ENCODE results near the gene BMPR1B.

The BMPR1B gene

GRCh38 chr4:94766856-94767255 is 9.1 kb downstream of the BMPR1B start:
- Histone ChIP-seq H3K4me1 (ENCODE audit: insufficient read depth, low read length) (no peaks in the 10 kb centered on the region), H3K9me3 (ENCODE audit: low read length) (no peaks in the 10 kb centered on the region), H3K27me3 (ENCODE audit: insufficient read depth, low read length) (no peaks in the 10 kb centered on the region), H2AFZ (ENCODE audit: low read depth, low read length) (no peak overlapping the region), H3K36me3 (ENCODE audit: insufficient read depth, low read length) (no peaks in the 10 kb centered on the region), H3K4me3 (ENCODE audit: low read length) (no peak overlapping the region)

- no peaks in the 10 kb centered on the region for H3K4me1 ChIP-seq (ENCODE audit: insufficient read depth, low read length)
- H3K36me3 ChIP-seq (ENCODE audit: insufficient read depth, low read length), result no peaks in the 10 kb centered on the region
- no peak overlapping the region for H3K4me3 ChIP-seq (ENCODE audit: low read length)
- H3K9me3 ChIP-seq (ENCODE audit: low read length), result no peaks in the 10 kb centered on the region
- no peaks in the 10 kb centered on the region for H3K27me3 ChIP-seq (ENCODE audit: insufficient read depth, low read length)
- H2AFZ ChIP-seq (ENCODE audit: low read depth, low read length), result no peak overlapping the region
These were observed 9.7 kb downstream of the BMPR1B start for GRCh38 chr4:94767446-94767845.

- peaks cover 8% of the 10 kb centered on the region for H3K4me1 ChIP-seq (ENCODE audit: insufficient read depth, low read length)
- no peak overlapping the region for H2AFZ ChIP-seq (ENCODE audit: low read depth, low read length)
- H3K27me3 ChIP-seq (ENCODE audit: insufficient read depth, low read length), result no peaks in the 10 kb centered on the region
- no peak overlapping the region for H3K4me3 ChIP-seq (ENCODE audit: low read length)
- H3K9me3 ChIP-seq (ENCODE audit: low read length), result peaks cover 12% of the 10 kb centered on the region
- no peaks in the 10 kb centered on the region for H3K36me3 ChIP-seq (ENCODE audit: insufficient read depth, low read length)
These were observed 25.0 kb downstream of the BMPR1B start for GRCh38 chr4:94782707-94783106.

GRCh38 chr4:94791701-94792100 is 33.9 kb downstream of the BMPR1B start:
- H3K4me3 ChIP-seq (ENCODE audit: low read length), result no peak overlapping the region
- no peak overlapping the region for H2AFZ ChIP-seq (ENCODE audit: low read depth, low read length)
- no peaks in the 10 kb centered on the region for H3K36me3 ChIP-seq (ENCODE audit: insufficient read depth, low read length)
- no peaks in the 10 kb centered on the region for H3K4me1 ChIP-seq (ENCODE audit: insufficient read depth, low read length)
- no peaks in the 10 kb centered on the region for H3K27me3 ChIP-seq (ENCODE audit: insufficient read depth, low read length)
- H3K9me3 ChIP-seq (ENCODE audit: low read length), result peaks cover 6% of the 10 kb centered on the region

GRCh38 chr4:94798808-94799207 is 41.1 kb downstream of the BMPR1B start:
- H2AFZ ChIP-seq (ENCODE audit: low read depth, low read length), result no peak overlapping the region
- no peaks in the 10 kb centered on the region for H3K4me1 ChIP-seq (ENCODE audit: insufficient read depth, low read length)
- no peak overlapping the region for H3K4me3 ChIP-seq (ENCODE audit: low read length)
- H3K27me3 ChIP-seq (ENCODE audit: insufficient read depth, low read length), result no peaks in the 10 kb centered on the region
- H3K36me3 ChIP-seq (ENCODE audit: insufficient read depth, low read length), result no peaks in the 10 kb centered on the region
- peaks cover 5% of the 10 kb centered on the region for H3K9me3 ChIP-seq (ENCODE audit: low read length)

- H3K27me3 ChIP-seq (ENCODE audit: insufficient read depth, low read length), result no peaks in the 10 kb centered on the region
- peaks cover 15% of the 10 kb centered on the region for H3K4me1 ChIP-seq (ENCODE audit: insufficient read depth, low read length)
- H3K4me3 ChIP-seq (ENCODE audit: low read length), result no peak overlapping the region
- no peak overlapping the region for H2AFZ ChIP-seq (ENCODE audit: low read depth, low read length)
- H3K36me3 ChIP-seq (ENCODE audit: insufficient read depth, low read length), result no peaks in the 10 kb centered on the region
- H3K9me3 ChIP-seq (ENCODE audit: low read length), result peaks cover 3% of the 10 kb centered on the region
These were observed 43.3 kb downstream of the BMPR1B start for GRCh38 chr4:94801016-94801415.

GRCh38 chr4:94802091-94802490 is 44.3 kb downstream of the BMPR1B start:
- Histone ChIP-seq H3K36me3 (ENCODE audit: insufficient read depth, low read length) (no peaks in the 10 kb centered on the region), H3K4me3 (ENCODE audit: low read length) (no peak overlapping the region), H3K9me3 (ENCODE audit: low read length) (peaks cover under 1% of the 10 kb centered on the region), H3K27me3 (ENCODE audit: insufficient read depth, low read length) (no peaks in the 10 kb centered on the region), H2AFZ (ENCODE audit: low read depth, low read length) (no peak overlapping the region), H3K4me1 (ENCODE audit: insufficient read depth, low read length) (peaks cover 21% of the 10 kb centered on the region)

GRCh38 chr4:94803181-94803580 is 45.4 kb downstream of the BMPR1B start:
- Histone ChIP-seq H3K4me1 (ENCODE audit: insufficient read depth, low read length) (peaks cover 21% of the 10 kb centered on the region), H3K27me3 (ENCODE audit: insufficient read depth, low read length) (no peaks in the 10 kb centered on the region), H3K9me3 (ENCODE audit: low read length) (no peaks in the 10 kb centered on the region), H3K4me3 (ENCODE audit: low read length) (no peak overlapping the region), H2AFZ (ENCODE audit: low read depth, low read length) (no peak overlapping the region), H3K36me3 (ENCODE audit: insufficient read depth, low read length) (no peaks in the 10 kb centered on the region)

GRCh38 chr4:94804650-94805049 is 46.9 kb downstream of the BMPR1B start:
- no peak overlapping the region for H2AFZ ChIP-seq (ENCODE audit: low read depth, low read length)

GRCh38 chr4:94806376-94806775 is 48.6 kb downstream of the BMPR1B start:
- H3K27me3 ChIP-seq (ENCODE audit: insufficient read depth, low read length), result no peaks in the 10 kb centered on the region
- no peak overlapping the region for H3K4me3 ChIP-seq (ENCODE audit: low read length)
- no peak overlapping the region for H2AFZ ChIP-seq (ENCODE audit: low read depth, low read length)
- no peaks in the 10 kb centered on the region for H3K9me3 ChIP-seq (ENCODE audit: low read length)
- H3K36me3 ChIP-seq (ENCODE audit: insufficient read depth, low read length), result no peaks in the 10 kb centered on the region
- peaks cover 31% of the 10 kb centered on the region for H3K4me1 ChIP-seq (ENCODE audit: insufficient read depth, low read length)

More at GRCh38 chr4:94804650-94805049, 46.9 kb downstream of the BMPR1B start:
- Histone ChIP-seq H3K4me1 (ENCODE audit: insufficient read depth, low read length) (peaks cover 26% of the 10 kb centered on the region), H3K36me3 (ENCODE audit: insufficient read depth, low read length) (no peaks in the 10 kb centered on the region), H3K27me3 (ENCODE audit: insufficient read depth, low read length) (no peaks in the 10 kb centered on the region), H3K4me3 (ENCODE audit: low read length) (no peak overlapping the region), H3K9me3 (ENCODE audit: low read length) (no peaks in the 10 kb centered on the region)

GRCh38 chr4:94811643-94812042 is 53.9 kb downstream of the BMPR1B start:
- peaks cover 10% of the 10 kb centered on the region for H3K4me1 ChIP-seq (ENCODE audit: insufficient read depth, low read length)
- H3K9me3 ChIP-seq (ENCODE audit: low read length), result no peaks in the 10 kb centered on the region
- no peak overlapping the region for H3K4me3 ChIP-seq (ENCODE audit: low read length)
- H3K27me3 ChIP-seq (ENCODE audit: insufficient read depth, low read length), result no peaks in the 10 kb centered on the region
- no peaks in the 10 kb centered on the region for H3K36me3 ChIP-seq (ENCODE audit: insufficient read depth, low read length)
- no peak overlapping the region for H2AFZ ChIP-seq (ENCODE audit: low read depth, low read length)

- no peaks in the 10 kb centered on the region for H3K36me3 ChIP-seq (ENCODE audit: insufficient read depth, low read length)
- peaks cover 10% of the 10 kb centered on the region for H3K4me1 ChIP-seq (ENCODE audit: insufficient read depth, low read length)
- no peaks in the 10 kb centered on the region for H3K27me3 ChIP-seq (ENCODE audit: insufficient read depth, low read length)
- H3K4me3 ChIP-seq (ENCODE audit: low read length), result no peak overlapping the region
- no peak overlapping the region for H2AFZ ChIP-seq (ENCODE audit: low read depth, low read length)
- H3K9me3 ChIP-seq (ENCODE audit: low read length), result no peaks in the 10 kb centered on the region
These were observed 55.5 kb downstream of the BMPR1B start for GRCh38 chr4:94813221-94813620.

GRCh38 chr4:94814237-94814636 is 56.5 kb downstream of the BMPR1B start:
- H3K36me3 ChIP-seq (ENCODE audit: insufficient read depth, low read length), result no peaks in the 10 kb centered on the region
- H3K9me3 ChIP-seq (ENCODE audit: low read length), result no peaks in the 10 kb centered on the region
- no peak overlapping the region for H2AFZ ChIP-seq (ENCODE audit: low read depth, low read length)
- H3K4me3 ChIP-seq (ENCODE audit: low read length), result no peak overlapping the region
- peaks cover 9% of the 10 kb centered on the region for H3K4me1 ChIP-seq (ENCODE audit: insufficient read depth, low read length)
- no peaks in the 10 kb centered on the region for H3K27me3 ChIP-seq (ENCODE audit: insufficient read depth, low read length)

- Histone ChIP-seq H3K4me3 (ENCODE audit: low read length) (no peak overlapping the region), H2AFZ (ENCODE audit: low read depth, low read length) (no peak overlapping the region), H3K27me3 (ENCODE audit: insufficient read depth, low read length) (no peaks in the 10 kb centered on the region), H3K9me3 (ENCODE audit: low read length) (no peaks in the 10 kb centered on the region), H3K36me3 (ENCODE audit: insufficient read depth, low read length) (no peaks in the 10 kb centered on the region), H3K4me1 (ENCODE audit: insufficient read depth, low read length) (no peaks in the 10 kb centered on the region)
These were observed 61.8 kb downstream of the BMPR1B start for GRCh38 chr4:94819371-94820168.

Data from neuron (in vitro differentiated cells).